HG02981 (cell line): Measurements from ENCODE around the gene VSIR.

Source experiments
- ATAC-seq: cut with Tn5 transposase; IDR thresholded peaks from one replicate; pipeline ENCODE4 v1.9.1; 2021; ENCODE audit warnings: mild to moderate bottlenecking, moderate library complexity; ENCODE audit not compliant: unreplicated experiment

Gene VSIR

DNA sequence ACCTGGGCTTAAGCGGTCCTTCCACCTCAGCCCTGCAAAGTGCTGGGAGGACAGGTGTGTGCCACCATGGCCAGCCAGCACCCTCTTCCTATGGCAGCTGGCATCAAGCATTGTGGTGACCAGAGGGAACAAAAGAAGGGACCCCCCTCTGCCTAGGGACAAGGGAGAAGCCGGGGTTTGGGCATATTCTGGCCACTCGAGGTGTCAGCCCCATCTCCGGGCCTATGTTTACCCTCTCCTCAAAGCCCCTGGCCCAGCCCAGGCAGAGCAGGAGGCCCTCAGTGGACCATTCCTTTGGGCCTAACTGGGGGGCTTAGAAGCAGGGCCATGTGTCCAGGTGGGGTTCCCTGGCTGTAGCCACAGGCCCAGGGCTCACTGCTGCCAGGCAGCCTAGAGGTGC, 23.9 kb downstream of the VSIR start:
- ATAC-seq = no peak

- peak; percentile 57 for ATAC-seq
Measured at GRCh38 chr10:71748671-71749191, 24.6 kb downstream of the VSIR start.

DNA sequence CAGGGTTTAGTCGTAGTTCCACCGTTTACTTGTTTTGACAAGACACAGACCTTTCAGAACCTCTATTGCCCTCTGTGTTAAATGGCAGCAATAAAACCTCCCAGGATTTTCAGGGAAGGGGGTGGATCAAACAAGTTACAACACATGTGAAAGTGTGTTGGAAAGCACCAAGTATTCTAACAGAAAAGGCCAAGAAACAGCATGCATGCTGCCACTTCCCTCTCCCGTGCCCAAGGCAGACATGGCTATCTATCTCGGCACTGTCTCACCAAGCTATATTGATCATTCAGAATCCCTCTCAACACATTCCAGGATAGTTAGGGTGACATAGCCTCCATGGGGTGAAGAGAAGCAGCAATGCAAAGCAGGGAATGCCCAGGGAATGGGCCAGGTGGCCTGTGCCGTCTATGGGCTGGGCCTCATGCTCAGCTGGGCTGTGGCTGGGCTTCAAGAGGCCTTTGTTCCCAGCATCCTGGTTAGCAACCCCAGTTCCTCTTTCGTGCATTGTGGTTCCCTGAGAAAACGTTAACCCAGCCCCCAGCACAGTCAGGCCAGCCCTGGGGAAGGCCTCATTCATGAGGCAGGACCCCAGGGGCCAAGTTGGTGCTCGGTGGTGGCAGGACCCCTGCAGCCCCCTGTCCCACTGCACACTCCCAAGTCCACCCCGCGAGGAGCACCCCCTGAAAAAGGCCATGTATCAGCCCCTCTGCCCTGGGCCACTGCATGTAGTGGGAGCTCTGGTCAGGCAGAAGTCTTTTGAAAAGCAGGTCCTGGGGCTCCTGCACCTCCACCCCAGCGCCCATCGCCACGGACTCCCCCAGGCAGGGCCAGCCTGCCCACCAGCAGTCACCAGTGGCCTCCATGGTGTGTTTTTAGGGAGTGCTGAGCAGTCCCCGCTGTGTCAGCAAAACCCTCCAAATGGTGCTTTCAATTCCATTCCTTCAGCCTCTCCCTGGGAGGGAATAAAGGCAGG, 25.5 kb downstream of the VSIR start:
- ATAC-seq = no peak

GRCh38 chr10:71747039-71747531, 26.2 kb downstream of the VSIR start:
- ATAC-seq = no peak

DNA sequence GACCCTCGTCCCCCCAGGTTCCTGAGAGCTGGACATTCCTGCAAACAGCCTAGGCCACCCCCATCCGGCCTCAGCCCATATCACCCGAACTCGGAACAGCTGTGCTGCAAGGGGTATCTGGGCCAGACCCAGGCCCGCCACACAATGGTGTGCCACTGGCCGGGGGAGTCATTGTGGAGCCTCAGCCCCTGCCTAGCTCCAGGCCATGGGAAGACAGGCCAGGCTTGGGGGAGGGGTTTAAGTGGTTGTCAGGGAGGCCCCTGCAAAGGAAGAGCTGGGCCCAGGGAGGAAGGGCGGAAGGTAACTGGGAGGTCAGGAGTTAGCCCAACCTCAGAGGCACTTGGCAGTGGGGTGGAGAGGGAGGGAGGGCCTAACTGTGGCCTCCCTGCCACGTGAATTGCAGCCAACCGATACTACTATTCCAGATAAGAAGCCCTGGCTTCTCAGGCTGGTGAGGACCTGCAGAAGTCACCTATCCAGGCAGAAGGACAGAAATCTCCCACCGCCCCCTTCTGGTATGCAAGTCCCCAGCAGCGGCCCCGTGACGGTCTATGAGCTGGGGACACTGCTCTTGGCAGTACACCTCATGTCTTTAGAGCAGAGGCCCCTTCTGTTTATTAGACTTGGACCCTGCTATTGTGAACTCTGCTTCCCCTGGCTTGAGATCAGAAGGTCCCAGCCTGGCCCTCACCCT, 26.8 kb downstream of the VSIR start:
- ATAC-seq = no peak

DNA sequence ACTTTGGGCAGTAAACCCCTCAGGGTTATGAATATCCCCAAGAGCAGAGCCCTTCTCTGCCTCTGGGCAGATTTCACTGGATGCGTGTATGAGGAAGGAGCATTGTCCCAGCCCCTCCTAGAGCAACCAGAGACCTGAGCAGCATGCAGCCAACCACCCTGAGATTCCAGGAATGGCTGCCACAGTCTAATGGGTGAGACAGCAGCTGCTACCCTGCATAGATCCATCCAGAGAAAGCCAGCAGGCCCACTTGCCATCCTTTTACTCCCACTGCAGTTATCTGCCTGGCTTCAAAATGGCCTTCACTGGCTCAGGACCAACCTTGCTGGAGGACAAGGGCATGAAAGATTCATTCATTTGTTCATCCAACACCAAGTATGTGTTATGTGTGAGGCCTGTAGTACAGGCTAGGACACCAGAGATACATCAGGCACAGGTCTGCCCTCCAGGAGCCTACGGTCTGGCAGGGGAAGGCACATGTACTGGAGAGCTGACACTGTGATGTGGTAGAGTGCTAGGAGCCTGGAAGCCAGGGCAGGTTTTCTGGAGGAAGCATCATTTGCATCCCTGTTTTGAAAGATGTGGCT, 27.6 kb downstream of the VSIR start:
- no peak for ATAC-seq

DNA sequence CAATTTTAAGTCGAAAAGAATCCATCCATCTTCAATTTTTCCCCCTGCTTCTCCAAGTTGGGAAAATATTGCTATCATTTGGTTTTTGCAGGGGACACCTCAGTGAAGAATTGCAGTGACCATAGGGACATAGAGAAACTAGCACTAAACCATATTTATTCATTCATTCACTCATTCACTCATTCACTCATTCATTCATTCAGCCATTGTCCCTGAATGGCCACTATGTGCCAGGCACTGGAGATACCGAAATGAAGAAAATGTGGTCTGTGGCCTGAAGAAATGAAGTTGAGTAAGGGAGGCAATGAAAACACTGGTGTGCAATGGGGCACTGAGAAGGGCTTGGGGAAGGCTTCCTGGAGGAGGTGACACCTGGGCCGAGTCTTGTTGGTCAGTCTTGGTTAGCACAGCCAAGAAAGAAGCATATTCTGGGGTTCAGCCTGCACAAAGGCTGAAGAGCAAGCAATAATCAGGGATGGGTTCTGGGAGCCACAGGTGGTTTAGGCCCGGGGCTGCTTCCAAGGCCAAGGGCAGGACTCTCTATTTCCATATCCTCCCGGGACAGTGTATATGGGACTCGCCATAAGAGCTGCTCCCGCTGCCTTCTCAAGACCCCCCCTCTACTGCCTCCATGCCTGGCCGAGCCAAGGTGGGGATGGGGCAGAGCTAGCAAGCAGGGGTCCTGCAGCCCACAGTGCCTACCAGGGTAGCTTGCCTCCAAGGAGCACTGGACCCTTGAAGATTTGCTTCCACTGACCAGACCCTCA, 28.2 kb downstream of the VSIR start:
- ATAC-seq = no peak

- no peak for ATAC-seq
Measured at GRCh38 chr10:71743866-71744265, 29.5 kb downstream of the VSIR start.

DNA sequence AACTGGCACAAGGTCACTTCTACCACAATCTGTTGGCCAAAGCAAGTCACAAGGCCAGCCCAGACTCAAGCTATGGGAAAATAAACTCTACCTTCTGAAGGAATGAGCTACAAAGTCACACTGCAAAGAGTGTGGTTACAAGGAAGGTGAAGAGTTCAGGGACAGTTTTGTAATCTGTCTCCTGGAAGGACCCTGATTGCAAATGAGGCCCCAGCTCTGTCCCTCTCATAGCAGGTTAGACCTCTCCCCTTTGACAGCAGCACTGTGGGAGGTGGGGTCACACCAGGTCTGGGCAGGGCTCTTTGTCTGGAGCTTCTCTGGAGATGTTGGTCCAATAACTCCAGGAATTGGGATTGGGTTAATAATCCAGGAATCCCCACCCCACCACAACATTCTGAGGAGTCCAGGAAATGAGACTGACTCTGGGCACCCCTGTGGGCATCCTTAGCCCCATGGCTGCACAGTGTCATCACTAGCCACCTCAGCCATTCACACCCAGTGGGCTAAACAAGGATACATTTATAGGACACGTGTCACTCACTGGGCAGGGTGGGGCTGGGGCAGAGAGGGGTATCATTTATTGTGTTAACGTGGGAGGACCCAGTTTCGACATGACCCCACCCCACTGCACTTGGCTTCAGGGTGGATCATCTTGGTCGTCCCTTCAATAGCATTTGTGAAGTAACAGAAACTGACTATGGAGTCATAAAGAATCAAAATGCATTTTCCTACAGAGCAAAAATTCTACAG, 30.1 kb downstream of the VSIR start:
- no peak for ATAC-seq

- no peak for ATAC-seq
Measured at GRCh38 chr10:71742301-71743088, 30.8 kb downstream of the VSIR start.

- ATAC-seq = no peak
Measured at GRCh38 chr10:71741671-71742070, 31.6 kb downstream of the VSIR start.

DNA sequence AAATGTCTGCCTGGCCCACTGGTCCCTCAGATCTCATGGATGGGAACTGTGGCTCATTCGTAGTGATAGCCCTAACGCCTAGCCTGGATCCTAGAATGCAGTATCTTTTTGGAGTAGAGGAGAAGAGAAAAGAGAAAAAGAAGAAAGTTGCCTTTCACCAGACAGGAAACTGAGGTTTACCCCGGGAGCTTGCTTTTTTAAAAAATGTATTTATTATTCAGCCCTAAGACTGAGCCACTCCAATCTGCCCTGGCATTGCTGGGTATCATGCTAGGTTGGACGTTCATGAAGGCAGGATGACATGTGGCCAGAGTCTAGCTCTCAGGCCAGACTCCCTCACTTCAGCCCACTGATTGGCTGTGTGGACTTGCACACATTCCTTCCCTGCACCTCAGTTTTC, 32.3 kb downstream of the VSIR start:
- no peak for ATAC-seq

GRCh38 chr10:71740069-71740653, 33.2 kb downstream of the VSIR start:
- no peak for ATAC-seq

- ATAC-seq = no peak
Measured at GRCh38 chr10:71739358-71739900, 33.9 kb downstream of the VSIR start.

DNA sequence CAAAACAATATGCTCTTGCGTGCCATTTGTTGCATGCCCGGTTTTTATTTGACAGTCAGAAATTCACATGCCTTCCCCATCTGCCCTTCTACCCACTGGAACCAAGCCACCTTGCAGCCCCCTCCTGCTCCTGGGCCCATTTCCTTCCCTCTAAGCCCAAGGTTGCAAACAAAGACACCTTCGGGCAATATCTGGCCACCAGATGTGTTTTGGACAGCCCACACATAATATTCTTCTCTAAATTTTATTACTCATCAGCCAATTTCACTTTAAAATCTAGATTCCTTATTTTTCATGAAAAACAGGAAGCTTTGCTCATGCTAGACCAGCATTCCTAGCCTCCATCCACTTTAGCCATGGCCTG, 35.5 kb downstream of the VSIR start:
- ATAC-seq = no peak

DNA sequence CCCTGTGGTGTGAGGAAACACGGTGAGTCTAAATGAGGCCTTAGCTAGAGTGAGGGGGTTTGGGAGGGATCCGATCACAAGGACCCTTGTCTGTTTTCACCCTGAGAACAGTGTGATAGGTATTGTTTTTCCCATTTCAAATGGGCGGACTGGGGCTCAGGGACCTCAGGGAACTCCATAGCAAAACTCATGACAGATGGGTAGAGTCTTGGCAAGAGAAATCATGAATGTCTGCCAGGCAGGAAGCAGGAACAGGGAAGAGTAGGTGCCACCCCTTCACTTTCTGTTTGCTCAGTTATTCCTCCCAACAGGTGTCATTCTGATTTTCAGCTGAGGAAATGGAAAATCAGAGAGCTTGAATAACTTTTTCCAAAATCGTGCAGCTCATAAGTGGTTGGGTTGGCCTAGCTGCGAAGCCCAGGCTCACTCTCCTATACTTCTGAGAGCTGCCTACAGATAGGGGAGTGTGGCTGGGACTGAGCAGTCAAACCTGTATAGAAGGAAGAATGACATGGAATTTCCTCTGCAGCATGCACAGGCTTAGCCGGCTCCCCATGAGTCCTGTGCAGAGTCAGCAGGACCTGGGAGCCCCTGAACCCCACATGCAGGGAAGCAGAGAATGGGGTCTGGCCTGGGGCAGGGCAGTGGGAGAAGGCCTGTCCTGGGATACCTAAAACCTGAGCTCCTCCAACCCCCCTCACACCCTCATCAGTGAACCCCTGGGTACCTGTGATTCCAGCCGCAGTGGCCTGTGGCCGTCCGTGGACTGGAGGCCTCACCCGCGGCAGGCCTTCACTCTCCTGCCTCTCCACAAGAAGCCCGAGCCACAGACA, 36.1 kb downstream of the VSIR start:
- ATAC-seq = no peak

DNA sequence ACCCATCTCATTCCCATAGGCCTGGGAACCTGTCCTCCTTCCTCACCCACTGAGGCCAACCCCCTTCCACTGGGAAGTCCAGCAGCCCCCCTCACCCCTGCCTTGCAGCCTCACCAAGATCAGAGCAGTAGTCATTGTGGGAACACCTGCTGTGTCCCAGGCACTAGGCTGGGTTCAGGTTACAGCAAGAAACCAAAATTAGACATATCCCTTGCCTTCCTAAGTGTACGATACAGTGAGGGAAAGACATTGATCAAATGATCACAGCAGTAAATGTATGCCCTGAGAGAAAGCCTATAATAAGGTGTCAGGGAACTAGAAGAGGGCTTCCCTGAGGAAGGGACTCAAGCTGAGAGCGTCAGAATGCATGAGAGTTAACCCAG, 36.8 kb downstream of the VSIR start:
- ATAC-seq = no peak
